Smooth muscle cell (in vitro differentiated cells): Measurements from ENCODE around the gene AOPEP. TPM values are rescaled to one million over a fixed set of nuclear protein-coding genes. Genes with fewer than 3 reads are reported as not detected.

Source experiments
- DNase-seq: peaks from one replicate; lab custom pipeline; 2025; ENCODE audit not compliant: unreplicated experiment; lab: John Stamatoyannopoulos, UW
- H2AFZ ChIP-seq: fragments of 200-600 bp; sonication (generic); 2 replicates; pipeline ENCODE4 v1.6.0; 2016; ENCODE audit warnings: antibody characterized with exemption, low read depth, mild to moderate bottlenecking
- H3F3A ChIP-seq: fragments of 200-600 bp; sonication (generic); 2 replicates; pipeline ENCODE4 v1.6.0; 2017; ENCODE audit warnings: antibody characterized with exemption, low read depth
- H3K27ac ChIP-seq: fragments of 200-600 bp; sonication (generic); 2 replicates; pipeline ENCODE4 v1.5.1; 2016; ENCODE audit warnings: low read depth, mild to moderate bottlenecking
- H3K27me3 ChIP-seq: fragments of 200-600 bp; sonication (generic); 2 replicates; pipeline ENCODE4 v1.6.1; 2016; ENCODE audit warnings: low read depth, mild to moderate bottlenecking
- H3K36me3 ChIP-seq: fragments of 200-600 bp; sonication (generic); 2 replicates; pipeline ENCODE4 v1.5.1; 2016; ENCODE audit warnings: low read depth
- H3K4me1 ChIP-seq: fragments of 200-600 bp; sonication (generic); 2 replicates; pipeline ENCODE4 v1.5.1; 2016; ENCODE audit warnings: low read depth
- H3K4me2 ChIP-seq: fragments of 200-600 bp; sonication (generic); 2 replicates; pipeline ENCODE4 v1.6.0; 2016; ENCODE audit warnings: mild to moderate bottlenecking
- H3K4me3 ChIP-seq: fragments of 200-600 bp; sonication (generic); 2 replicates; pipeline ENCODE4 v1.5.1; 2016; ENCODE audit warnings: mild to moderate bottlenecking
- H3K79me2 ChIP-seq: fragments of 200-600 bp; sonication (generic); 2 replicates; pipeline ENCODE4 v1.6.0; 2016; ENCODE audit warnings: low read depth, mild to moderate bottlenecking
- H3K9ac ChIP-seq: fragments of 200-600 bp; sonication (generic); 2 replicates; pipeline ENCODE4 v1.6.0; 2016; ENCODE audit warnings: low read depth
- H3K9me3 ChIP-seq: fragments of 200-600 bp; sonication (generic); replicated peaks from 2 replicates; pipeline ENCODE4 v1.5.1; 2016; ENCODE audit warnings: low read depth
- H4K20me1 ChIP-seq: fragments of 200-600 bp; sonication (generic); 2 replicates; pipeline ENCODE4 v1.6.0; 2016; ENCODE audit warnings: low read depth
- CTCF ChIP-seq: fragments of 200-600 bp; sonication (generic); IDR thresholded peaks from 2 replicates; pipeline ENCODE4 v1.5.1; 2017; ENCODE audit warnings: borderline replicate concordance, mild to moderate bottlenecking, antibody characterized with exemption; ENCODE audit not compliant: insufficient read depth, poor library complexity, severe bottlenecking
- WGBS: methylation state at CpG from one replicate; pipeline ENCODE4 v1.1.7; 2016; ENCODE audit warnings: low lambda C conversion rate; 5-methylcytosine and 5-hydroxymethylcytosine counted together
- polyA plus RNA-seq: library from polyadenylated mRNA; unstranded; fragments of >200 nt; fragmentation: Nextera tagmentation; extraction: Ambion mirVana; gene quantifications from 2 replicates; pipeline ENCODE4 v1.2.1, GENCODE V29; 2016
- total RNA-seq: library from RNA; depleted of rRNA; stranded (reverse); fragments of >200 nt; gene quantifications from 2 replicates; pipeline ENCODE4 v1.2.3, GENCODE V29; 2014

Gene AOPEP
- total and polyA plus RNA-seq, 2 experiments from 2014 or later: 52.7 to 94.9 TPM

DNA sequence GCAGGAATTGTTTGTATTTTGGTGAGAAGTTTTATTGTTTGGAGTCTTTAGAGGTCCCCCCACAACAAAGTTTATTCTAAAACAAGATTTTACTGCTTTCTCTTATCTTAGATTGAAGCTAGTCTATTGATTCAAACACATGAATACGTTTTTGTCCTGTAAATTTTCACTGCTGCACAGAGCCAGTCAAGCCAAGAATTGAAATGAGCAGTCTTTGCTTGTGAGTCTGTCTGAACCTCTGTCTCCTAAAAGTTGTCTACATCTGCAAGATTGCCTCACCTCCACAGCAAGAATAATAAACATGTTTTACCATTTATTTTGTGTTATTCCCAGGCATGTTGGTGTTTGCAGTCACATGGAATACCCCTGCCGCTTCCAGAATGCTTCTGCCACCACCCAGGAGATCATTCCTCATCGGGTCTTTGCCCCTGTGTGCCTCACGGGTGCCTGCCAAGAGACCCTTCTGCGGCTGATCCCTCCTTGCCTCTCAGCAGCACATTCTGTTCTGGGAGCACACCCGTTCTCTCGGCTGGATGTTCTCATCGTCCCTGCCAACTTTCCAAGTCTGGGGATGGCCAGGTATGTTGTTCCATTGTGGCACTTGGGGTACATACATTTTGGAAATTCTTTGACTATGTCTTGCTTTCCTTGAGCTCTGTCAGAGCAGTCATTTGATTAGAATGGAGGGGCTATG is 74.1 kb downstream of the AOPEP start:
- peaks cover 5% of the 10 kb centered on the region for H3K79me2 ChIP-seq
- no peaks in the 10 kb centered on the region for H3K36me3 ChIP-seq
- H3K27me3 ChIP-seq: no peaks in the 10 kb centered on the region
- WGBS: 82% methylated on average over 8 of the region's 8 CpGs
- peak overlapping the region; percentile 60 for H3K4me2 ChIP-seq
- H3K27ac ChIP-seq: peak overlapping the region; percentile 97
- H4K20me1 ChIP-seq: no peaks in the 10 kb centered on the region
- H3K4me3 ChIP-seq: no peak overlapping the region
- H3K9me3 ChIP-seq: no peaks in the 10 kb centered on the region
- H2AFZ ChIP-seq: no peak overlapping the region
- H3K9ac ChIP-seq: peak overlapping the region; percentile 48
- no peak for DNase-seq
- no peak for TF ChIP-seq CTCF
- H3K4me1 ChIP-seq: peaks cover 38% of the 10 kb centered on the region
- H3F3A ChIP-seq: peaks cover 47% of the 10 kb centered on the region

GRCh38 chr9:94801234-94801633 is 74.7 kb downstream of the AOPEP start:
- 41% methylated on average over 1 of the region's 1 CpG for WGBS
- H3K27me3 ChIP-seq: no peaks in the 10 kb centered on the region
- DNase-seq: no peak
- no peaks in the 10 kb centered on the region for H3K36me3 ChIP-seq
- no peak for TF ChIP-seq CTCF
- H3K9me3 ChIP-seq: no peaks in the 10 kb centered on the region
- peaks cover 45% of the 10 kb centered on the region for H3K4me1 ChIP-seq
- no peak overlapping the region for H3K4me3 ChIP-seq
- peak overlapping the region; percentile 97 for H3K27ac ChIP-seq
- peak overlapping the region; percentile 60 for H3K4me2 ChIP-seq
- H4K20me1 ChIP-seq: no peaks in the 10 kb centered on the region
- H3K79me2 ChIP-seq: peaks cover 5% of the 10 kb centered on the region
- no peak overlapping the region for H2AFZ ChIP-seq
- H3F3A ChIP-seq: peaks cover 47% of the 10 kb centered on the region
- peak overlapping the region; percentile 48 for H3K9ac ChIP-seq

DNA sequence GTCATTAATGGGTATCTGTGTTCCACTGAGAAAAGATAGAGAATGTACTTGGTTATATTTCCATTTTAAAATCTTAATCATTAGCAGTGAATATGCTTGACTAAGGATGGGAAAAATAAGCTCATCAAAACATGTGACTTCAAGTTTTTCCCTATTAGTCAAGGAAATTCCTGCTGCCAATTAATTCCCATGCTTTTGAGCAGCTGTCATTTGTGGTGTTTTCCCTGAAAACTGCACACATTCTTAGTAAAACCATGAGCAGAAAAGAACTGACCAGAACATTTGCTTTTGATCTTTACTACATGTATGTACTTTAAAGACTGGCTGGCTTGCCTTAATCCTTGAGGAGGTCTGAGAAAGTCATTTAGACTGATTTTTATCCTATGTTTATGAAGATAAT is 75.2 kb downstream of the AOPEP start:
- Histone ChIP-seq H3K9me3 (no peaks in the 10 kb centered on the region), H3K9ac (peak overlapping the region; percentile 48), H3K79me2 (peaks cover 9% of the 10 kb centered on the region), H2AFZ (no peak overlapping the region), H3K27me3 (no peaks in the 10 kb centered on the region), H3K4me1 (peaks cover 48% of the 10 kb centered on the region), H3F3A (peaks cover 47% of the 10 kb centered on the region), H3K27ac (peak overlapping the region; percentile 97), H3K36me3 (no peaks in the 10 kb centered on the region), H3K4me2 (peak overlapping the region; percentile 60), H4K20me1 (no peaks in the 10 kb centered on the region), H3K4me3 (no peak overlapping the region)
- no peak for DNase-seq
- TF ChIP-seq CTCF: no peak

- Histone ChIP-seq H3K4me3 (no peak overlapping the region), H3F3A (peaks cover 50% of the 10 kb centered on the region), H3K9ac (peak overlapping the region; percentile 48), H3K27me3 (no peaks in the 10 kb centered on the region), H3K4me1 (peaks cover 54% of the 10 kb centered on the region), H3K27ac (peak overlapping the region; percentile 97), H3K79me2 (peaks cover 13% of the 10 kb centered on the region), H3K36me3 (no peaks in the 10 kb centered on the region), H2AFZ (no peak overlapping the region), H4K20me1 (no peaks in the 10 kb centered on the region), H3K4me2 (peak overlapping the region; percentile 60), H3K9me3 (no peaks in the 10 kb centered on the region)
- DNase-seq: no peak
- TF ChIP-seq CTCF: no peak
- WGBS: 78% methylated on average over 1 of the region's 1 CpG
These were observed 75.8 kb downstream of the AOPEP start for GRCh38 chr9:94802251-94802650.
